NOMO-1 treated with DMSO at 0.1 percent for 48 hours (cell line): ENCODE data around the gene GCSAM.

Experiments
- DNase-seq: peaks from one replicate; lab custom pipeline; 2025; ENCODE audit not compliant: unreplicated experiment; lab: John Stamatoyannopoulos, UW

The GCSAM gene

GRCh38 chr3:112109322-112109721 is 23.7 kb downstream of the GCSAM start:
- no peak for DNase-seq

DNA sequence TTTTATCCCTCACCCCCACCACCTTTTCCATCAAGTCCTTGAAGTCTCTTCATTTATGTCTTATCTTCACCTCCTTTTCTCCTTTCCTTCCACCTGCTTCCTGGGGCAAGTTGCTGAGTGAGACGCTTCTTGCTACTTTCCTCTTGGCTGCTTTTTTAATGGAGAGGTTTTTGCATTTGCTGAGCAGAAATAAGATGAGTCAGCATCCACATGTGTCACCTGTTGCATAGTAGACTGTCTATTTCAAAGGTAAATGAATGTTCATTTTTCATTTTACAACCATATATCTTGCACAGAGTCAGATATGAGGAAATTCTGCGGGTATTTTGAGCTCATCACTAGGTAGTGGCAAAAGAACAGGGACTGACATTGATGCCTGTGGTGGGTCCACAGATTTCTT is 28.3 kb downstream of the GCSAM start:
- no peak for DNase-seq

DNA sequence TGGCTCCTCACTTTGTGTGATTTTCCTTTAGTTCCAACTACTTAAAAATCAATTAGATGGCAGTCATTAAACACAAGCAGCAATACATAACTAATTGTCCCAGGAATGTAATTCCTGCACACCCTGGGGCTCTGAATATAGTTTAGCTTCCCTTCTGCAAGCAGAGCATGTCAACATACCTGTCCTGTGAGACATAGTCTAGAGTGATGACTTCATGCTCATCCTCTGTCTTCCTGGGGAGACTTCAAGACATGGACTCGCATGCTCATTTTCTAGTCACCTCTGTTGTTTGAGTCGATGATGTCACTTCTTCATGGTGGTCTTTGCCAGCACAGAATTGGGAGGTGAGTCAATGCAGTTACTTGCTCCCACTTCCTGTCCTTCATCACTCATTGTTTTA is 31.1 kb downstream of the GCSAM start:
- DNase-seq, result no peak

DNA sequence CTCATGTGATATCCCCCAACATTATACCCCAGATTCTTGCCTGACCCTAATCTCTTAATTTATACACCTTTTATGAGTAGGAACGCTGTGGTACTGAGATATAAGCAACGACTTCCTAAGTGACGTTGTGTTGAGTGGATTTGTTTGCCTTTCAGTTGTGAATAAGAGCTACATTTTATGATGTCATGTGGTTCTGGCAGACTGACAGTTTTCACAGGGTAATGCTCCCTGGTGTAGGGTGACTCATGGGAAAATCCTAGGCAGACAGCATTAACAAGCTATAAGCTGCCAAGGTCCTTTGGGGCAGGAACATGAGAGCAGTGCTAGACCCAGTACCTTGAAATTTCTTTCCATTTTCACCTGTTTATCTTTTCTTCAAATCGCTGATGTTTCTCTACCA is 35.7 kb downstream of the GCSAM start:
- no peak for DNase-seq

- no peak for DNase-seq
Observed at GRCh38 chr3:112096176-112096575, 36.9 kb downstream of the GCSAM start.

DNA sequence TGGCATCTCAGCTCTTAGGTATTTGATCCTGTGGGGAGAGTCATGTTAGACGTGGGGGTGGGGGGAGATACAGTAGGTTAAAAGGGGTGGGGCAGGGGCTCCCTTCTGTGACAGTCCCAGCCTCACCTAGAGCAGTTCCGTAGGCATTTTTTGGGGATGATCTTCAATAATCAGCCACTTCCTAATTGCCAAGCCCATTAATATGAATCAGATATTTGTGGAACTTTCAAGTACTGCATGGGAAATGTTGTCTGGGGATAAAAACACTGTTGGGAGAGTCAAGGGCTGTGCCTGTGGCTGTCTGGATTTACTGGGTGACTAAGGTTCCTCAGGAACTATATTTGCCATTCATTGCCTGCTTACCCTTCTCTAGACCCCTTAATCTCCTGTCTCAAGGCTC is 37.3 kb downstream of the GCSAM start:
- no peak for DNase-seq

DNA sequence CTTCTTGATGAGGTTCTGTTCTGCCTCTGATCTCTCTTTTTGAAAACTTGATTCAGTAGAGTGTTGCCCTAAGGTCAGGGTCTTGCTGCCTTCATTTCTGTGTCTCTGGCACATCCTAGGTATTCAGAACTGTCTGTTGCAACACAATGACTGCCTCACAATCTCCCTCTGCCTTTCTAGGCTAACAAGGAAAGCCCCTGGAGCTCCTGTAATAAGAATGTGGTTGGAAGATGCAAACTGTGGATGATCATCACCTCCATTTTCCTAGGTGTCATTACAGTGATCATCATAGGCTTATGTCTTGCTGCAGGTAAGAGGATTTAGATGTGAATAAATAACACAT is 39.9 kb downstream of the GCSAM start:
- no peak for DNase-seq

DNA sequence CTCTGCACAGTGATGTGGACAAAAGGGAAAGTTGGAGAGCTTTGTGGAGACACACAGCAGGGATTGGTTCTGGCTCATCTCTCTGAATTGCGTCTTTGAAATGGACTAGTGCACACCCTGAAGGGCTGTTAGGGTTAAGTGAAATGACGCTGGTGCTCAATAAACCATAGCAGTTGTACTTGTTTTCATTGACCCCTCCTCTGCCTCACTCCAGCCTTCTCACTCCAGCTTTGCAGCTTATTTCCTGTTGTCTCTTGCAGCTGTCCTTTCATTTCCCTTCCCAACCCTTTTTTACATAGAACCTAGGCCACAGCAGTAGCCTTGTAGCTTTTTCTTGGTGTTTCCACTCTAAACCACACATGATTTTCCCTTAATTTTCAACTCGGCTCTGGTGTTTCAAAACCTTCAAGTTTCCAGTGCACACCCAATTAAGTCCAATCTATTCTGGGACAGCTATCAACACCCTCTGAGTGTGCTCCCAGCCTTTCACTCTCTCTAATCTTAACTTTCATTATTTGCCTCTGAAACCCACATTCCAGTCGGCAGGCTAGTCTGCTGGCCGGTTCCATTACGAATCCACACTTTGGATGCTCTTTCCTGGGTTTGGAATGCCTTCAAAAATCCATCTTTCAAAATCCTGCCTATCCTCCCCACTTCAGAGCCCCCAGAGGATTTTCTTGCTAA is 40.4 kb downstream of the GCSAM start:
- DNase-seq, result peak; percentile 16

- no peak for DNase-seq
Observed at GRCh38 chr3:112090887-112091586, 42.0 kb downstream of the GCSAM start.

GRCh38 chr3:112089956-112090886 is 42.8 kb downstream of the GCSAM start:
- DNase-seq, result peak; percentile 95

- DNase-seq, result no peak
Observed at GRCh38 chr3:112088944-112089343, 44.1 kb downstream of the GCSAM start.

- DNase-seq, result no peak
Observed at GRCh38 chr3:112087746-112088145, 45.3 kb downstream of the GCSAM start.

DNA sequence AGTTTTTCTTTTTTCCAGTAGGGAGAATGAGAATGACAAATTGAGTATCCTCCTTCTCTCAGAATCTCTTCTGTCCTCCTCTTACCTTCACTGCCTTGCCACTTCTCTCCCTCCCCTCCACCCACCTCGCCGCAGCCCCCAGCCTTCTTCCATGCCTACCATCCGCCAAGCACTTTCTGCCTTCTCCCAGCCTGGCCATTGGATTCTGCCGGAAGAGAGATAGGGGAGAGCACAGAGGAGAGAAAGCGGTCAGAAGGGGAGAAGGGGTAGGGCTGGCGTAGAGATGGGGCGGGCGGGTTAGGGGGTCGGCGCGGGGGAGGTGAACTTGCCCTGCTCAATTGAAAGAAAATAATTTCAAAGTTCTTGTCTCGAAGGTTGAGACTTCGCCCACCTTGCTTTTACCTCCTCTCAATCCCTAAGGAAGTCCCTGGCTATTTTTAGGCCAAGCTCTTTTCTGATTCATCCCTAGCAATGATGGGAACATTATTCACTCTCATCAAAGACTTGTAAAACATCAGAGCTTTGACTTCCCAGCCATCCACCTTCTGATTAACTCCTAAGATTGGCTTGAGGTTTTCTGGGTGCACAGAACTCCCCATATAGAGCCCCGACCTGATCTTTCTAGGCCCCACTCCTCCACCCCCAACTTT is 46.0 kb downstream of the GCSAM start:
- no peak for DNase-seq

- DNase-seq, result peak; percentile 25
Observed at GRCh38 chr3:112086076-112086854, 46.8 kb downstream of the GCSAM start, which contains the start of gene C3orf52. C3orf52 (plus strand) TSS chr3:112086389; CDS start chr3:112086408, 19 bp downstream.

GRCh38 chr3:112085735-112086075 is 47.3 kb downstream of the GCSAM start:
- no peak for DNase-seq

DNA sequence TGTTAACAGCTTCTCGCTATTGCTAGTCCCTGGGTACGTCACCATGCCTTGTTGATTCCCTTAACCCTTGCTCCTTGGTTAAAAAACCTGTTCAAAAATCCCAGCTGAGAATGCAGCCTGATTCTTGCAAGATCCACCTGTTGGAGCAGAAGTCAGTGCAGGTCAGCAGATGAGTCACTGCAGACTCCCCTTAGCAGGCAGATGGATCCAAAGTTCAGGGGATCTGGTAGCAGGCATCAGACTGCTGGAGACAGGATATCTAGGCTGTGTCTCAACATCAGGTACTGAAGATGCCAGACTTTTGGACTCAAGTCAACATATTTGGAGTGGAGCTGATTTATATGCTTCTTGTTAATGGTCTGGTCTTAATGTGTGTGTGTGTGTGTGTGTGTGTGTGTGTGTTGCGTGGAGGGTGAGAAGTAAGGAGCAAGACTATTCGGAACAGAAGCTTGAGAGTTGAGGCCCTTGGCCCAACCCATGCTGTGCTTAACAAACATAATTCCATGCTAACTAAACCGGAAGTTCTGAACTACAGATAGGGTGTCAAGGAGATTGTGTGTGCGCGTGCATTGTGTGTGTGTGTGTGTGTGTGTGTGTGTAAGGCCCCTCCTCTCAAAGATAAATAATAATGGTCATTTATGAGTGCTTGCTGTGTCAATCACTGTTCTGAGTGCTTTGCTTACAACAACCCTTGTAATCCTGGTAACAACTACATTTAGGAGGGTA is 47.9 kb downstream of the GCSAM start:
- DNase-seq, result no peak

- DNase-seq, result no peak
Observed at GRCh38 chr3:112083239-112083638, 49.8 kb downstream of the GCSAM start.

GRCh38 chr3:112078125-112079083 is 54.6 kb downstream of the GCSAM start:
- no peak for DNase-seq
